NT2/D1 (cell line): ENCODE data around the gene ESRRB.

Source experiments
- YY1 ChIP-seq: IDR thresholded peaks from 2 replicates; pipeline ENCODE4 v1.6.1; 2011; ENCODE audit not compliant: insufficient read length, insufficient read depth
- ZNF274 ChIP-seq: IDR thresholded peaks from 2 replicates; pipeline ENCODE4 v1.6.1; 2011; ENCODE audit warnings: mild to moderate bottlenecking, low read depth, low read length

DNA sequence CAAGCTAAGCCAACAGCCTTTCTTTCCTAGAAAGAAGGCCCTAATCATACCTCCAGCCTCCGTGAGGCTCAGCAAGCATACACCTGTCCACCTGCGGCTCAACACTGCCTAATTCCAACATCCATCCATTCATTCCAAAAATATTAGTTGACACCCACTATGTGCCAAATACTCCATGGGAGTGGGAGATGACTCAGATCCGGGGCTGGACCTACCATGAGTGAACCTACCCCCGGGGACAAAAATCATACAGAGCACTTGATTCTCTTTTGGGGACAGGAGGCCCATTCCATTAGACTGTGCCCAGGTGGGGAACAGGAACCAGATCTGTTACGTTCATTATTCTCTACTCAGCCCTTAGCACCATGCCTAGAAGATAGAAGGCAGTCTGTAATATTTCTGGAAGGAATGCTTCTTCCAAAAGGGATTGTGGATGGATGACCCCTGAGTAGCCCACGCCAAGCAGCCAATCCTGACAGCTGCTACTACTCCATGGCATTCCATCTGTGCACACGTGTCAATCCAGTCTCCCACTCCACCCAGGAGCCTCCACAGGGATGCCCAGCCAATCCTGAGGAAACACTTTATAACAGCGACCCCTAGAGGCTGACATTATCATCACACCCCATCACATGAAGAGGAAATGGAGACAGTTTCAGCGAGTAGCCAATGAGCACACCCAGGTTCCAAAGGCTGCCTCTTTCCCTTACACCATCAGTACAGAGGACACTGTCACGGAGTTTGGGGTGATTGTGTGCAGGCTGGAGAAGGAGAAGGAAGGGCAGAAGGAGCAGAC, 170.7 kb downstream of the ESRRB start:
- TF ChIP-seq ZNF274 (no peak), YY1 (no peak)
